ENCODE measurements around the gene ARHGEF25. TPM values are rescaled to one million over a fixed set of nuclear protein-coding genes. Genes with fewer than 3 reads are reported as not detected.

ARHGEF25 gene
- total RNA-seq, 1 experiment from 2014 or later, result 2.2 TPM

DNA sequence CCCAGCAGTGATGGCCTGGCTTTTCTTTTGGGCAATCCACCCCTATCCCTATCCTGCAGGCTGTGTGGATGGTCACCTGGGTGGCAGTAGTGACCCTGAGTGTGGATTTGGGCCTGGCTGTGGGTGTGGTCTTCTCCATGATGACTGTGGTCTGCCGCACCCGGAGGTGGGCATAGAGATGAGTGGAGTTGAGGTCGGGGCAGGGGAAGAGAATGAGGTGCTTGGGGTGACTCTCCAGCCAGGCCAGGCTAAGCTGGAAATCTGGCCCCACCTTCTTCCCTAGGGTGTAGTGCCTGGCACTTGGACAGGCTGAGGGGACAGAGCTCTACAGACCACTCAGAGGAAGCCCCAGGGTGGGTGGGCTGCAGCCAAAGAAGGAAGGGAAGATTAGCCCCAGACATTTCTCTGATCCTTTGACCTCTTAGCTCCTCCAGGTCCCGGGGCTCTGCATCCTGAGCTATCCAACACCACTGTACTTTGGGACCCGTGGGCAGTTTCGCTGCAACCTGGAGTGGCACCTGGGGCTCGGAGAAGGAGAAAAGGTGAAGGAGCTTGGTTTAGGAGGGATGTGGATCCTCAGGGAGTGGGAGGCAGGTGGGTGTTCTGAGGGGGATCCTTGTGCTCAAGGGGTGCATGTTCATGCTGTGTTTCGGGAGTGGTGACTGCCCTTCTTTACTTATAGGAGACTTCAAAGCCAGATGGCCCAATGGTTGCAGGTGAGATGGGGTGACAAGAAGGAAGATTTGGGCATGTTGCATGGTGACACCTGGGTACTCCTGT, 13.4 kb downstream of the ARHGEF25 start:
- intact Hi-C loops (cut with micrococcal nuclease; ENCODE audit: unreplicated experiment), result loop anchor here (10.0 kb wide), 1 partner anchor 170 kb away; the partner anchor contains the start of genes GLI1 and INHBE
- CTCF ChIA-PET, result no interaction called here
- no peak overlapping the region for H3K4me3 Mint-ChIP-seq (ENCODE audit: low read depth, unreplicated experiment)

DNA sequence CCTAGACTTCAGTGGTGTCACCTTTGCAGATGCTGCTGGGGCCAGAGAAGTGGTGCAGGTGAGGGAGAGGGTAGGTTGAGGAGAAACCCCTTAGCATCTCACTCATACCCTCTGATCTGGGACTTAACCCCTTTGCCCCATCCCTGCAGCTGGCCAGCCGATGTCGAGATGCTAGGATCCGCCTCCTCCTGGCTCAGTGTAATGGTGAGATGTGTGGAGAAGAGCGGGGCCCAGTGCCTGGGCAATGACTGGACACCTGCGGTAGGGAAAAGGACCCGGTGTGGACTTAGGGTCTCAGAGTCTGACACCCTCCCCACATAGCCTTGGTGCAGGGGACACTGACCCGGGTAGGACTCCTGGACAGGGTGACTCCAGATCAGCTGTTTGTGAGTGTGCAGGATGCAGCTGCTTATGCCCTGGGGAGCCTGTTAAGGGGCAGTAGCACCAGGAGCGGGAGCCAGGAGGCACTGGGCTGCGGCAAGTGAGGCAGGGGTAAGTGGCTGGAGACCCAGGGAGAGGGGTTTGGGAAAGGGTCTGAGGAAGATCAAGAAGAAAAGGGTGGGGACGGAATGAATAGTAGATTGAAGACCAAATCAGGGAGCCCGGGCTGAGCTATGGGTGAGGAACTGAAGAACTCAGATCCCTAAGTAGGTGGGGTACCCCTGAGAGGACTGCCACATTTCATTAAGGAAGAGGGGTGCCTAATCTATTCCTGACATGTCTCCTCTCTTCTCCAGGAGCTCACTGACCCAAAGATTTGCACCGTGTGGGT, 14.2 kb downstream of the ARHGEF25 start:
- Mint-ChIP-seq H3K9me3 (ENCODE audit: low read depth, unreplicated experiment) (no peaks in the 10 kb centered on the region), H3K36me3 (ENCODE audit: insufficient read depth, unreplicated experiment) (no peaks in the 10 kb centered on the region)

More for the DNA sequence above, 13.4 kb downstream of the ARHGEF25 start:
- peaks cover 15% of the 10 kb centered on the region for H3K4me1 Mint-ChIP-seq (ENCODE audit: low read depth, unreplicated experiment)
- DNase-seq, result no peak
- BruUV-seq (replicated peaks), result no TSS peak
- H3K9me3 Mint-ChIP-seq (ENCODE audit: low read depth, unreplicated experiment), result no peaks in the 10 kb centered on the region
- H3K27me3 Mint-ChIP-seq (ENCODE audit: unreplicated experiment), result peaks cover 78% of the 10 kb centered on the region
- TF ChIP-seq, protein P1, sequence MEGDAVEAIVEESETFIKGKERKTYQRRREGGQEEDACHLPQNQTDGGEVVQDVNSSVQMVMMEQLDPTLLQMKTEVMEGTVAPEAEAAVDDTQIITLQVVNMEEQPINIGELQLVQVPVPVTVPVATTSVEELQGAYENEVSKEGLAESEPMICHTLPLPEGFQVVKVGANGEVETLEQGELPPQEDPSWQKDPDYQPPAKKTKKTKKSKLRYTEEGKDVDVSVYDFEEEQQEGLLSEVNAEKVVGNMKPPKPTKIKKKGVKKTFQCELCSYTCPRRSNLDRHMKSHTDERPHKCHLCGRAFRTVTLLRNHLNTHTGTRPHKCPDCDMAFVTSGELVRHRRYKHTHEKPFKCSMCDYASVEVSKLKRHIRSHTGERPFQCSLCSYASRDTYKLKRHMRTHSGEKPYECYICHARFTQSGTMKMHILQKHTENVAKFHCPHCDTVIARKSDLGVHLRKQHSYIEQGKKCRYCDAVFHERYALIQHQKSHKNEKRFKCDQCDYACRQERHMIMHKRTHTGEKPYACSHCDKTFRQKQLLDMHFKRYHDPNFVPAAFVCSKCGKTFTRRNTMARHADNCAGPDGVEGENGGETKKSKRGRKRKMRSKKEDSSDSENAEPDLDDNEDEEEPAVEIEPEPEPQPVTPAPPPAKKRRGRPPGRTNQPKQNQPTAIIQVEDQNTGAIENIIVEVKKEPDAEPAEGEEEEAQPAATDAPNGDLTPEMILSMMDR (IDR thresholded peaks at IDR 0.05; ENCODE audit: unreplicated experiment), result no peak
- no peak overlapping the region for H3K27ac Mint-ChIP-seq (ENCODE audit: unreplicated experiment)
- H3K36me3 Mint-ChIP-seq (ENCODE audit: insufficient read depth, unreplicated experiment), result no peaks in the 10 kb centered on the region

DNA sequence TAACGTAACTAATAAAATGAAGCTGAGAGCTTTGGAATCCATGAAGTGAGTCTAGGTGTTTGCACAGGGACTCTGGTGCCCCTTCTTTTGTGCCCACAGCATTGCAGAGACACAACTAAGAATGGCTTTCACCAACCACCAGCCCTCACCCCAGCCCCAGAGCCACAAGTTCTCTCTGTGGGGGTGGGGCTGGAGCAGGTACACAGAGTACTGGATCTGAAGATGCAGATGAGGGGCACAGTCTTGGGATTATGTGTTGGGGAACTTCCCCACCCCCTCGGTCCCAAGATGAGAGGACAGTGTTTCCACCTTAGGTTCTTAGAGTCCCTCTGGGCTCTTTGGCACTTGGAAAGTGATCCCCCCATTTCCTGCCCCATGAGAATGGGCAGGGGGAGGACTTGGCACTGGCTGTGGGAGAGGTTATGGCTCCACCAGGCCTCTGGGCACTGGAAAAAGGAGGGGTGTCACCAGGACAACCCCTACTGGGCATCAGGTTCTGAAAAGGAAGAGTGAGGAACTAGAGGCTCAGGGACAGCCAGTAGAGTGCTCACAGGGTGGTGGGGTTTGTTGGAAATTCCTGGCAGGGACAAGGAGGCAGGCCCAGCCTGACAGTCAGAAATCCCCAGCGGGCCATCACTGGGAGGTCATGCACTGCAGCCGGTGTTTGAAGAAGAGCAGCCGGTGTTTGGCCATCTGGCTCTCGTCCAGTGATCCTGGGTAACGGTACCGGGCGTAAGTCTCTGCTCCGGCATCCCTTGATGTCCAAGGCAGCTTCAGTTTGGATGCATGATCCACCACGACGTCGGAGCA, 15.1 kb downstream of the ARHGEF25 start:
- TF ChIP-seq, protein P1 (IDR thresholded peaks at IDR 0.05; ENCODE audit: unreplicated experiment), result no peak
- Mint-ChIP-seq H3K36me3 (ENCODE audit: insufficient read depth, unreplicated experiment) (no peaks in the 10 kb centered on the region), H3K4me1 (ENCODE audit: low read depth, unreplicated experiment) (peaks cover 9% of the 10 kb centered on the region), H3K4me3 (ENCODE audit: low read depth, unreplicated experiment) (no peak overlapping the region), H3K27me3 (ENCODE audit: unreplicated experiment) (peaks cover 61% of the 10 kb centered on the region), H3K27ac (ENCODE audit: unreplicated experiment) (no peak overlapping the region), H3K9me3 (ENCODE audit: low read depth, unreplicated experiment) (no peaks in the 10 kb centered on the region)
- intact Hi-C loops (cut with micrococcal nuclease; ENCODE audit: unreplicated experiment), result loop anchor here (10.0 kb wide), 1 partner anchor 172 kb away; the partner anchor contains the start of genes GLI1 and INHBE
- CTCF ChIA-PET, result no interaction called here
- DNase-seq, result no peak
- no TSS peak for BruUV-seq (replicated peaks)

More for the DNA sequence above, 14.2 kb downstream of the ARHGEF25 start:
- BruUV-seq (replicated peaks), result no TSS peak
- Mint-ChIP-seq H3K4me3 (ENCODE audit: low read depth, unreplicated experiment) (no peak overlapping the region), H3K27ac (ENCODE audit: unreplicated experiment) (no peak overlapping the region), H3K4me1 (ENCODE audit: low read depth, unreplicated experiment) (peaks cover 13% of the 10 kb centered on the region), H3K27me3 (ENCODE audit: unreplicated experiment) (peaks cover 70% of the 10 kb centered on the region)
- CTCF ChIA-PET, result no interaction called here
- intact Hi-C loops (cut with micrococcal nuclease; ENCODE audit: unreplicated experiment), result loop anchor here (10.0 kb wide), 1 partner anchor 171 kb away; the partner anchor contains the start of genes GLI1 and INHBE
- no peak for DNase-seq
- TF ChIP-seq, protein P1 (IDR thresholded peaks at IDR 0.05; ENCODE audit: unreplicated experiment), result no peak

DNA sequence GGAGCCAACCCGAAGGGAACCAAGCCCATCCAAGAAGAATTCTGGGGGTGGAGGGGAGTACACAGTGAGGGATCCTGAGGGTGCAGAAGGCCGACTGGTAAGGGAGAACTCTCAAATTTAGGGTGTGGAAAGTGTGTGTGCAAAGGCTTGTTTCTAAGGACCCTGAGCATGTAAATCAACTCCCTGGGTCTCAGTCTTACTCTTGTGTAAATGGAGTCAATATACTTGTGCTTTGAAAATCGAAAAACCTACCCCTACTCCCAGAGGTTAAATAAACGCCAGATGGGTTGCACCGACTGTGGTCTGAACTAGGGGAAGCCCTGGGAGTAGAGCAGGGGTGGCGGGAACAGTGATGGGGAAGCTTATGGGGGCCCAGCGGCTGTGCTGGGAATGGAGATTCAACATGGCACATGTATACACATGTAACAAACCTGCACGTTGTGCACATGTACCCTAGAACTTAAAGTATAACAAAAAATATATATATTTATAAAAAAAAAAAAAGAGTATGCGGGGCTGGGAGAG, 15.7 kb downstream of the ARHGEF25 start:
- CTCF ChIA-PET, result no interaction called here
- intact Hi-C loops (cut with micrococcal nuclease; ENCODE audit: unreplicated experiment), result loop anchor here (10.0 kb wide), 1 partner anchor 172 kb away; the partner anchor contains the start of genes GLI1 and INHBE
- Mint-ChIP-seq H3K27me3 (ENCODE audit: unreplicated experiment) (peaks cover 55% of the 10 kb centered on the region), H3K9me3 (ENCODE audit: low read depth, unreplicated experiment) (no peaks in the 10 kb centered on the region), H3K4me3 (ENCODE audit: low read depth, unreplicated experiment) (no peak overlapping the region), H3K4me1 (ENCODE audit: low read depth, unreplicated experiment) (peaks cover 12% of the 10 kb centered on the region), H3K36me3 (ENCODE audit: insufficient read depth, unreplicated experiment) (peaks cover 6% of the 10 kb centered on the region), H3K27ac (ENCODE audit: unreplicated experiment) (no peak overlapping the region)
- no TSS peak for BruUV-seq (replicated peaks)
- TF ChIP-seq, protein P1 (IDR thresholded peaks at IDR 0.05; ENCODE audit: unreplicated experiment), result no peak
- DNase-seq, result no peak
